ENCODE measurements around the gene CEP76.

CEP76 gene

DNA sequence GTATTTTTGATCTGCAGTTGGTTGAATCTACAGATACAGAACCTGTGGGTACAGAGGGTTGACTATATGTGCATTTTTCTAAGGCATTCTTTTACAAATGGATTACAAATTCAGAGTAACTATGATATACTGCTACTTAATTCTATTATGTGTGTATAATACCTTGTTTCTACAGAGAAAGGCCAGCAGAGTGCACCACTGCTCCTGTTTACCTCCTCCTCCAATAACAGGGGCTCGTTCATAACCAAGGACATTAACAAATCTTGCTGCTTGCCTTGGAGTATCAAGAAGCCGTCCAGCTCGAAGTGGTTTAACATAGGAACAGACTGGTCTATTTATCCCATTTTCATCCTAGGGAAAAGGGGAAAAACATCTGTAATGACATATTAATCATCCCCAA is 16.4 kb downstream of the CEP76 start:
- TF ChIP-seq CTCF (conservative IDR thresholded peaks at IDR 0.05; ENCODE audit: low read length): no peak
- DNase-seq (ENCODE audit: low read depth): peak; percentile 12
- no peak overlapping the region for H3K4me3 ChIP-seq (ENCODE audit: low read length)

DNA sequence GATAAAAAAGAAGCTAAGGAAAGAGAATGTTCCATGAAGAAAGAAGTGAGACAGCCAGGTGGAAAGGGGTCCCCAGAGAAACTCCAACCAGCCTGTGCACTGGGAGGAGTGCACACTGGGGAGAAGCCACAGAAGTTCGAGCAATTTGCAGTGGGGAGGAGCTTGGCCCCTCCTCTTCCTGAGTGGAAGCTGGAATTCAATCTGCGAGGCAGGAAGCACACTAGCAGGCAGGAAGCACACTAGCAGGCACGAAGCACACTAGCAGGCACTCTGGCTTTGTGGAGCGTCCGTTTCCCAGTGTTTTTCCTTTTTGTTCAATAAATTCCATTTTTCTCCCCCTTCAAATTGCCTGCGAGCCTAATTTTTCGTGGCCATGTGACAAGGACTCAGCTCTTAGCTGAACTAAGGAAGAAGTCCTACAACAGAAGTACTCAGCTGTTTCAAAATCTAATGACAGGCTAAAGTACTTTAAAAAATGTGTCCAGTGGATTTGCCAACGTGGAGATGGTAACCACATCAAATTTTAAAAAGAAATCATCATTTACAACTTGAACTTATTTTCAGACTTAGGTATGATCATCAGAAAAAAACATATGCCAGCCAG is 23.2 kb downstream of the CEP76 start:
- TF ChIP-seq CTCF (conservative IDR thresholded peaks at IDR 0.05; ENCODE audit: low read length): no peak
- H3K4me3 ChIP-seq (ENCODE audit: low read length): peak overlapping the region; percentile 41
- DNase-seq (ENCODE audit: low read depth): peak; percentile 76

DNA sequence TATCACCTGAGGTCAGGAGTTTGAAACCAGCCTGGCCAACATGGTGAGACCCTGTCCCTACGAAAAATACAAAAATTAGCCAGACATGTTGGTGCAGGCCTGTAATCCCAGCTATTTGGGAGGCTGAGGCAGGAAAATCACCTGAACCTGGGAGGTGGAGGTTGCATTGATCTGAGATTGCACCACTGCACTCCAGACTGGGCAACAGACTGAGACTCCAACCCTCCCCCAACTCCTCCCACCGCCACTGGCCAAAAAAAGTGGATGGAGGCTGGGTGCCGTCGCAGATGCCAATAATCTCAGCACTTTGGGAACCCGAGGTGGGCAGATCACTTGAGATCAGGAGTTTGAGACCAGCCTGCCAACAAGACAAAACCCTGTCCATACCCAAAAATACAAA is 34.5 kb downstream of the CEP76 start:
- TF ChIP-seq CTCF (conservative IDR thresholded peaks at IDR 0.05; ENCODE audit: low read length): no peak
- no peak for DNase-seq (ENCODE audit: low read depth)
- no peak overlapping the region for H3K4me3 ChIP-seq (ENCODE audit: low read length)

GRCh38 chr18:12659904-12660605 is 42.5 kb downstream of the CEP76 start:
- H3K4me3 ChIP-seq (ENCODE audit: low read length): no peak overlapping the region
- TF ChIP-seq CTCF (conservative IDR thresholded peaks at IDR 0.05; ENCODE audit: low read length): peak; percentile 98
- DNase-seq (ENCODE audit: low read depth): peak; percentile 63

DNA sequence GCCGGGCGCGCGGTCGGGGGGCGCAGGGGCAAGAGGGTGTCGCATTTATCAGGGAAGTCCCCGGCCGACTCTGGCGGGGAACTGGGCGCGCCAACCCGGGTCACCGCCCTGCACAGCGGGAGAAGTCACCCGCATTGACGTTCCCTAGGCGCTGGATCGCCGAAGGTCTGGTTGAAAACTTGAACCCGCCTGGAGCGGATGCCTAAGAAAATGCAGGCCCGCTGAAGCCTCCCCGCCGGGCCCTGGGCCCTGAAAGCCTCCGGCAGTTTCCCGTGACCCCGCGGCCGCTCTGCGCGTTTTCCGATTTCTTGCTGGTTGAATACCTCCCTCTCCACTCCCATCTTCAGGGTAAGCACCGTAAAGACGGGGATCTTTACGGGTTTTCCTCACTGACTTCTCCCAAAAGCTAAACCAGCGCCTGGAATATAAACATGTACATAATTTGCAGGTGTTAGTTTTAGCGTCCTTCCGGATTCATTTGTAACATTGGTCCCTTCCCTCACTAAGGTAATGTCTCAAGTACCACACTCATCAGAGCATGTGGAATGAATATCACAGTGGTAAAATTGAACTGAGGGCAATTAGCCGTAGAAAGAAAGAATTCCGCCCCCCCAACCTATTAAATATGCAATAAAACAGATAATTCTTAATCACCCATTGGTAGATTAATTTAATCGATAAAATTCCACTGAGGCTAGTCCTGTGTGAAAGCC is 43.9 kb downstream of the CEP76 start:
- no peak; the same call in 1 of the 2 replicates for TF ChIP-seq CTCF (conservative IDR thresholded peaks at IDR 0.05; ENCODE audit: low read length)
- H3K4me3 ChIP-seq (ENCODE audit: low read length): peak overlapping the region; percentile 87
- DNase-seq (ENCODE audit: low read depth): peak; percentile 36

GRCh38 chr18:12657684-12658425 is 44.7 kb downstream of the CEP76 start, which contains the start of gene SPIRE1:
SPIRE1 (minus strand) TSS chr18:12658107; CDS start chr18:12657866, 241 bp downstream.
- peak; percentile 75 for DNase-seq (ENCODE audit: low read depth)
- no peak for TF ChIP-seq CTCF (conservative IDR thresholded peaks at IDR 0.05; ENCODE audit: low read length)
- peak within 1 kb of the TSS; percentile 87 for H3K4me3 ChIP-seq (ENCODE audit: low read length)
